CD4-positive, alpha-beta T cell treated with Interferon gamma for 1 hour (primary cell): ENCODE results near the gene LSM14A.
"Not testable (repeated sequence)": the region's sequence is repeated elsewhere in the genome, so short reads cannot be mapped to it uniquely, and the experiment has no call there.

ENCODE experiments used
- DNase-seq: peaks from one replicate; pipeline ENCODE4 v3.0.0-alpha.2; 2020

LSM14A gene

DNA sequence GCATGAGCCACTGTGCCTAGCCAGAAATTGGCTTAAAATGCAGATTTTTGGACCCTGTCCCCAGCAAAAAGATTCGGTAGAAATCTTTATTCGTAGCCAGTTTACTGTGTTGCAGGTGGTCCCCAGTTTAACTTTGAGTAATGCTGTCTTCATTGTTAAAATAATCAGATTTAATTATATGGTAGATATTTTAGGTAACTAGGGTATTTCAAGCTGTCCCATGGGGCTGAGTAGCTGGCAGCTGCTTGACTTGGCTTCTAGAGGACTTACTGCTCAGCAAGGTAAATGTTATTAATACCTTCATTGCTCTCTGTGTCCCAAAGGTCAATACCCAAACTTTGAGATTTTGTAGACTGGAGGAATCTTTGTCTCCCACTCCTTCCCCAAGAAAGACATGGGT is 21.1 kb downstream of the LSM14A start:
- no peak for DNase-seq

DNA sequence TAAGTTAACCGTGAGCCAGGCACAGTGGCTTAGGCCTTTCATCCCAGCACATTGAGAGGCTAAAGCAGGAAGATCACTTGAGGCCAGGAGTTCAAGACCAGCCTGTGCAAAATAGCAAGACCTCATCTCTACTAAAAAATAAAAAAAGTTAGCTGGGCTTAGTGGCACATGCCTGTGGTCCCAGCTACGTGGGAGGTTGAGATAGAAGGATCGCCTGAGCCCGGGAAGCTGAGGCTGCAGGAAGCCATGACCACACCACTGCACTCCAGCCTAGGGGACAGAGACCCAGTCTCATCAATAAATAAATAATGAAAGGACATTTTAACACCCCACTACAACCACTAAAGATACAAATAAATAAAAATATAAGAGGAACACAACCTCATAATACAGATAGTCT is 21.6 kb downstream of the LSM14A start:
- DNase-seq, result no peak

- peak; percentile 2 for DNase-seq
These were observed 28.8 kb downstream of the LSM14A start for GRCh38 chr19:34201133-34201532.

- not testable (repeated sequence) for DNase-seq
These were observed 33.0 kb downstream of the LSM14A start for GRCh38 chr19:34205324-34205723.

DNA sequence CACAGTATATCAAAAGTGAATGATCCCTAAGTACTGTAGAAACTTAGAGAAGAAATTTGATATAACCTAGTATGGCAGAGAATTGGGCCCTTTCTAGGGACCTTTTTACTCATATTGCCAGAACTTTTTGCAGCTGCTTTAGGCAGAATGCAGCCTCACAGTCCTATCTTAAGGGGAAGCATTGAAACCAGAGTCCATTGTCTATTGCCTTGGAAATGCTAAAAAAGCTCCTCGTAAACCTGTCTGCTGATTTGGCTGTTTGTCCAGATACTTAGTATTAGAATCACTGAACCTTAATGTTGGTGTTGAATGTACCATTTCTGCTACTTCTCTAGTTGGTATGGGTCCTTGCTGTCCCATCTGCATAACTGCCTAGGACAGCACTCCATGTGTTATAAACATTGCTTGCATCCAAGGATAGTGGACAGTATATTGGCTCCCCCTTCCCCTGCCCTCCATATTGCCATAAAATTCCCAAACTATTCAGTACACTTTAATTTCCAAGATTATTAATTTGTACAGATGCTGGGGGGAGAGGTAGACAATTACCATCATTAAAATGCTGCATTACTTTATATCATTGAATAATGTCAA is 36.1 kb downstream of the LSM14A start:
- no peak for DNase-seq

DNA sequence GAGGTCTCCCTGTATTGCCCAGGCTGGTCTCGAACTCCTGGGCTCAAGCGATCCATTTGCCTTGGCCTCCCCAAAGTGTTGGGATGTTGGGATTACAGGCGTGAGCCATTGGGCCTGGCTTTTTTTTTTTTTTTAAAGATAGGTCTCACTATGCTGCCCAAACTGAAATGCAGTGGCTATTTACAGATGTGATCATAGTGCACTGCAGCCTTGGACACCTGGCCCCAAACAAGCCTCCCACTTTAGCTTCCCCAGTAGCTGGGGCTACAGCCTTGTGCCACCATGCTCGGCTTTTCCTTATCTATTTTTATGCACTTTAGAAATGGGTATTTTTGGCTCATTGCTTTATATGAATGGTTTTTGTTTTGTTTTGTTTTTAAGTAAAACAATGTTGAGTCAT is 37.4 kb downstream of the LSM14A start:
- DNase-seq, result no peak

DNA sequence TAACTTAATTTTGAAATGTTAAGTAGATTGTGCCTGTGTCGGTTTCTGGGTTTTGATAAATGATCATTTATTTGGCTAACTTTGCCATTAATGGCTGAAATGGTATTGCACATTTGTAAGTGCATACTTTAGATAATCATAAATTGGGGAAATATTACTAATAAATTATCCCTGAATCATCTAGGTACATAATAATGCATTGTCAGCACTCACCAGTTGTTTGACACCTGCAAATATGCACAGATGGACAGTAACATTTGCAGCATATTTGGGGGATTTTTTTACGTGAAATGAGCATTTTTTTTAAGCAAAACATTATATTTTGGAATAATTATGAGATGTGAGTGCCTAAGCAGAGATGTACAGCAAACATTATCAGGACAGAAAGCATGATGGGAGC is 41.0 kb downstream of the LSM14A start:
- no peak for DNase-seq

DNA sequence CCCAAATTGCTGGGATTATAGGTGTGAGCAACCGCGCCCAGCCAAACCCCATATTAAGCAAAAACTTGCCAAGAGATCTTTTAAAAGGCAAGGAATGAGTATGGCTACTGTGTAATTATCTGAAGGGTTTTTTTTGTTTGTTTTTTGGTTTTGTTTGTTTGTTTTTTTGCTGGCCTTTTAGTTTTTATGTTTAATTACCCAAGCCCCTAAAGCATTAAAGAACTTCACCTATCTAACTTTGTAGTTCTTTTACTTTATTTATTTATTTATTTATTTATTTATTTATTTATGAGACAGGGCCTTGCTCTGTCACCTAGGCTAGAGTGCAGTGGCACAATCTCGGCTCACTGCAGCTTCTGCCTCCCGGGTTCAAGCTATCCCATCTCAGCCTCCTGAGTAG is 41.7 kb downstream of the LSM14A start:
- no peak for DNase-seq

DNA sequence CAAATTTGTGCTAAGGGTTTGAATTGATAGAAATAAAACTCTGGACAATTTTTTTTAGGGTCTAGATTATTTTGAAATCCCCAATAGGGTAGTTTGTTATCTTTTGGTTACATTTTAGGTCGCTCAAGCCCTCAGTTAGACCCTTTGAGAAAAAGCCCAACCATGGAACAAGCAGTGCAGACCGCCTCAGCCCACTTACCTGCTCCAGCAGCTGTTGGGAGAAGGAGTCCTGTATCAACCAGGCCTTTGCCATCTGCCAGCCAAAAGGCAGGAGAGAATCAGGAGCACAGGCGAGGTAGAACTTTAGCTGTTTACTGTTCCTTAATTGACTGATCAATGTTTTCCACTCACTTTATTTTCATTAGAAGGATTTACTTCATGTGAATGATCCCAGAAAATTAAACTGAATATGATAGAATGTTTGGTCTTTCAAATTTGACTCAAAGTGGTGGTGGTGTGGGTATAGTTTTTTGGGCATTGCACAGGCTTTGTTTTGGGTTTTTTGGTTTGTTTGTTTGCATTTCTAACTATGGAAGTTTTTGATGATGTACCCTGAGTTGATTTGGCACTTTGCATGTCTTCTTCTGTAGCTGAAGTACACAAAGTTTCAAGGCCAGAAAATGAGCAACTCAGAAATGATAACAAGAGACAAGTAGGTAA is 42.8 kb downstream of the LSM14A start:
- DNase-seq, result no peak

DNA sequence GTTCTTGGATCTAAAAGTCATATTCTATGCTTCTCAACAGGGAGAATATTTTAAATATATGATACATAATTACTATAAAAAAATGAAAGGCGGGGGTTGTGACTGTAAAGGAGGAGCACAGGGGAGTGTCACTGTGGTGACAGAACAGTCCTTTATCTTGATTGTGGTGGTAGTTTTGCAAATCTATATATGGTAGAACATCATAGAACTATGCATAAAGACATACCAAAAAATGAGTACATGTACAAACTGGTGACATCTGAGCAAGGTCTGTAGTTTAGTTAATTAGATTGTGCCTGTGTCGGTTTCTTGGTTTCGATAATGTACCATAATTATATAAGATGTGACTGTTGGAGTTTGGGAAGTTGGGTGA is 43.3 kb downstream of the LSM14A start:
- no peak for DNase-seq

DNA sequence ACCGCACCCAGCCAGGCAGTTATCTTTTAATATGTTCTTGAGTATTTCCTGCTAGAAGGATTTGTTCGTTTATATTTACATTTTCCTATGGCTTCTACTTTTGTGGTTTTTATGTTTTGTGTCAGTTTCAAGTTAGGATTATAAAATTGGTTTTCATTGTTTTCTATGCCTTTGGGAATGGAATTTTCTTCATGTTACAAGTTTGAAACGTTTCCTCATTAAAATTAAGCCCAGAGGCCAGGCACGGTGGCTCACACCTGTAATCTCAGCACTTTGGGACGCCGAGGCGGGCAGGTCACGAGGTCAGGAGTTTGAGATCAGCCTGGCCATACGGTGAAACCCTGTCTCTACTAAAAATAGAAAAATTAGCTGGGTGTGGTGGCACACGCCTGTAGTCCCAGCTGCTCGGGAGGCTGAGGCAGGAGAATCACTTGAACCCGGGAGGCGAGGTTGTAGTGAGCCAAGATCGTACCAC is 44.5 kb downstream of the LSM14A start:
- not testable (repeated sequence) for DNase-seq

DNA sequence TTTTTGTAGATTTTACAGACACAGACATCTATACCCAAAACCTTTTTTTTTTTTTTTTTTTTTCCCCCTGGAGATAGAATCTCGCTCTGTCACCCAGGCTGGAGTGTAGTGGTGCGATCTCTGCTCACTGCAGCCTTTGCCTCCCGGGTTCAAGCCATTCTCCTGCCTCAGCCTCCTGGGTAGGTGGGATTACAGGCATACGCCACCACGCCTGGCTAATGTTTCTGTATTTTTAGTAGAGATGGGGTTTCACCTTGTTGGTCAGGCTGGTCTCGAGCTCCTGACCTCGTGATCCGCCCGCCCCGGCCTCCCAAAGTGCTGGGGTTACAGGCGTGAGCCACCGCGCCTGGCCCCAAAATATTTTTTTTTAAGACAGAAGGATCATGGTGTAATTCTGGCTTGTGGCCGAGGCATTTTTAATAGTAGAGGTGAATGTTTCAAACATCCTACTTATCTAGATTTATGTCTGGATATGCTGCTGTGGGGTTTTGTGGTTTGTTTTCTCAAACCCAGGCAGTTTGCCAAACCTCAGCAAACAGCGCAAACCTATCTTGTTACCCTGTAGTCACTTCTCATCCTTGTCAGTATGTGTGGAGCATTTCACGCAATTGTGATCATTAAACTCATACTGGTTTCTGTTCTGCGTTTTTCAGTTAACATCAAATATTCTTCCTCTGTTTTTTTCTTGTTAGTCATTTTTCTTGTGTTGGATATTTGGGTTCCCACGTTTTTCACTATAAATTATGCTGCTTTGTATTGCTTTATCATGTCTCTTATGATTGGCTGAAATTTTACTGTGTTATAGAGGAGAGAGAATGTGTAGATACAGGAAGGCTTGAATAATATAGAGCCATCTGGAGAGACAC is 45.9 kb downstream of the LSM14A start:
- DNase-seq, result peak; percentile 70

GRCh38 chr19:34218818-34219164 is 46.5 kb downstream of the LSM14A start:
- no peak for DNase-seq

DNA sequence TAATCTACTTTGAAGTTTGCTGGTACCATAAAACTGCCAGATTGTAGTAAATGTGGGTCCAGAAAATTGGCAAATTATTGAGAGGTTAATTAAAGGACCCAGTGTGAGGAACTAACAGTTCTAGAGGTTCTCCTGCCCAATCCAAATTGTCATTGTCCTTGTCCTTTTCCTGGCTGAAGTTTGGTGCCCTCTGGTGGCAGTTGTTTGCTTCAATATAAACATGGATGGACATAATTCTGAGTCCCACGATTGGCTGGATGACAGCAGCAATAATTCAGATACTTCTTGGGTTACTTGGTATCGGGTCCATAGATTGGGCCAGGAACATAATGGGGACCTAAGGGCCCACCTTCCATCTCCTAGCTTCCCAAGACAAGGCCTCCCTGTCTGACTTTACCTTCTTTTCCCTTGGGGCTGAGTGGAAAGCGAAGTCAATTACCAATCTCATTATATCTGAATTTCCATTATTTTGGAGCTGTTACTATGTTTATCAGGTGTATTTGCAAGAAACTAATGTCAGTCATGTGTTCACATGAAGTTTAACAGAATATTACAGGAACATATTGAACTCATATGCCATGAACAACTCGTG is 48.3 kb downstream of the LSM14A start:
- peak; percentile 30 for DNase-seq

DNA sequence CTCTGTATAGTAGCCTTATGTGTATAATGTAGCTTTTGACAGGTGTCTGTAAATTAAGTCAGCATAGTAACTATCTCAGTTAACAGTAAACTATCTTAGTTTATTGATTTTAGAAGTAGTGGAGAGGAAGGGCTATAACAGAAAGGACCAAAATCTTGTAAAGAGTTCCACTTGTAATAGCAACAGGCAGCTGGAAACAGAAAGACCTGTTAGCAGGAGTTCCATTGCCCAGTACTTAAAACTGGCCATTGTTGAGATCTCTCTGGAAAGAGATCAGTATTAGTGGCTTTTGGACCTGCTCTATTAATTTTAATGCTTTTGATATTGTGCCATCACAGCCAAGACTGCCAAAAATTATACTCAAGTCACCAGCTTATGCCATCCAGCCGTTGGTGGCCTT is 50.1 kb downstream of the LSM14A start:
- no peak for DNase-seq

- no peak for DNase-seq
These were observed 52.8 kb downstream of the LSM14A start for GRCh38 chr19:34224996-34225658.

DNA sequence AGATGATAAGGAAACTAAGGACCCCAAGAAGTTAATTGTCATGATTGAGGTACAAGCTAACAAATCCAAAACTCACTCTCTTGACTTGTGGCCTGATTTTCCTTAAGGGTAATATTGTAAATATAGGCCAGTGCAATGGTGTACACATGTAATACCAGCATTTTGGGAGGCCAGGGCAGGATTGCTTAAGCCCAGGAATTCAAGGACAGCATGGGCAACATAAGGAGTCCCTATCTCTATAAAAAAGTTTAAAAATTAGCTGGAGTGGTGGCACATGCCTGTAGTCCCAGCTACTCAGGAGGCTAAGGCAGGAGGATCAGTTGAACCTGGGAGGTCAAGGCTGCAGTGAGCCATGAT is 53.3 kb downstream of the LSM14A start:
- no peak for DNase-seq

DNA sequence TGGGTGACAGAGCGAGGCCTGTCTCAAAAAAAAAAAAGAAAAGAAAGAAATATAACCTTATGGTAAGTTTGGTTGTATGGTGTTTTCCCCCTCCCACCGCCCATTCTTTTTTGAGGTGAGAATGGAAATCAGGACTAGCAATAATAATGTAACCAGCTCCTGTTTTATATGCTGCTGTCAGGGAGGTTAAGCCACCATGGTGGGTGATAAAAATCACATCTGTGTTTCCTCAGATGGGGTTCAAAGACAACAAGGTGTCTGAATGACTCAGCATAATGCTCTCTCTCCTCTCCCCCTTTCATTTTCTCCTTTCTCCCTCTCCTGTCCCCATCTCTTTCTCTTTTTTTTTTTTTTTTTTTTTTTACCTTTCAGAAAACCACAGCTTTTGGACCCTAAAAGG is 53.7 kb downstream of the LSM14A start:
- DNase-seq, result no peak

- no peak for DNase-seq
These were observed 56.0 kb downstream of the LSM14A start for GRCh38 chr19:34228347-34228746.

DNA sequence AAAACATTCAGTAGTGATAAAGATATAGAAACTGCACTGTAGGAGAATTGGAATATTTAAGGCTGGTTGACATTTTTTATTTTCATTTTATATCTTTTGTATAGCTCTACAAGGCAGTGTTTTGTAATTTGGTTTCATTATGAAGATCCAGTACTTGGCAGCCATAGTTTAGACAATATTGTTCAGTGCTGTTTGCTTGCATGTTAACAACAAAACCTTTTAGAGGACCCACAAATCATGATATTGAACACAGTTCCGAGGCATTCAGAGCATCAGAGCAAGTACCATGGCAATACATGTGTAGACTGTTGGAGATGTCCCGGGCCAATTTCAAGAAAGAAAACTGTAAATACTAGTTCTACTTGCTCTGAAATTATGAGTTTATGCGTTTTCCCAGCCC is 56.5 kb downstream of the LSM14A start:
- no peak for DNase-seq

DNA sequence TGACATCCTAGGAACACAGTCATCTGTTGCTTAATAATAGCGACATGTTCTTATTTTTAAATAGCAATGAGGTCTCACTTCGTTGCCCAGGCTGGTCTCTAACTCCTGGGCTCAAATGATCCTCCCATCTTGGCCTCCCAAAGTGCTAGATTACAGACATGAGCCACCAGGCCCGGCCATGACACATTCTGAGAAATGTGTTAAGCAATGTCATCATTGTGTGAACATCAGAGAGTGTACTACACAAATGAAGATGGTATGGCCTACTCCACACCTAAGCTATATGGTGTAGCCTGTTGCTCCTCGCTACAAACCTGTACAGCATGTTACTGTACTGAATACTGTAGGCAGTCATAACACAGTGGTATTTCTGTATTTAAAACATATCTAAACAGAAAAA is 57.4 kb downstream of the LSM14A start:
- no peak for DNase-seq

- no peak for DNase-seq
These were observed 58.5 kb downstream of the LSM14A start for GRCh38 chr19:34230820-34231219.

GRCh38 chr19:34231439-34231838 is 59.1 kb downstream of the LSM14A start:
- DNase-seq, result no peak
